Measurements from ENCODE around the gene PRKAG3.

PRKAG3 gene

DNA sequence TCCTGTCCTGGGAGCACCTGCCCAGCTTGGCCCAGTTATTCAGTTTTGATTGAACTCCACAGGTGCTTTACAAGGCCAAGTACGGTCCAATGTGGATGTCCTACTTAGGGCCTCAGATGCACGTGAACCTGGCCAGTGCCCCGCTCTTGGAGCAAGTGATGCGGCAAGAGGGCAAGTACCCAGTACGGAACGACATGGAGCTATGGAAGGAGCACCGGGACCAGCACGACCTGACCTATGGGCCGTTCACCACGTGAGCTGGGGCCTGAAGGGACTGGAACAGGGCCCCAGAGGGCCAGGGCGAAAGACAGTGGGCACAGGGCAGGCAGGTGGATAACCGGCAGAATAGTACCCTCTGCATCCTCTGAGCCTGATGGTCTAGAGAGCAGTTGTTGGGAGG lies 22.1 kb downstream of the PRKAG3 start:
- Histone ChIP-seq H3K9me3 (no peaks in the 10 kb centered on the region), H3K27me3 (ENCODE audit: low read depth) (no peaks in the 10 kb centered on the region), H3K4me3 (no peak overlapping the region), H3K36me3 (replicated peaks) (no peaks in the 10 kb centered on the region), H3K4me1 (peaks cover 4% of the 10 kb centered on the region; the same call in 1 of the 2 replicates)
- DNase-seq (ENCODE audit: low spot score in 2 of 2): no peak
- in situ Hi-C loops (cut with MboI; ENCODE audit: low sequenced_read_pairs): no loop called here

DNA sequence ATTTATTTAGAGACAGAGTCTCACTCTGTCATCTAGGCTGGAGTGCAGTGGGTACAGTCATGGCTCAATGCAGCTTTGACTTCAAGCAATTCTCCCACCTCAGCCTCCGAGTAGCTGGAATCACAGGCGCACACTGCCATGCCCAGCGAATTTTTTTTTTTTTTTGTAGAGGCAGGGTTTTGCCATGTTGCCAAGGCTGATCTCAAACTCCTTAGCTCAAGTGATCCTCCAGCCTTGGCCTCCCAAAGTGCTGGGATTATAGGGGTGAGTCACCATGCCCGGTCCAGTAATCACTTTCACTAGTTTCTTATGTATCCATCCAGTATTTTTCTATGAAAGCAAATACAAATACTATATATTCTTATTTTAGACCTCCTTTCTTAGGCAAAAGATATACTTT lies 24.0 kb downstream of the PRKAG3 start:
- no peaks in the 10 kb centered on the region for H3K27me3 ChIP-seq (ENCODE audit: low read depth)
- in situ Hi-C loops (cut with MboI; ENCODE audit: low sequenced_read_pairs): no loop called here
- no peak for DNase-seq (ENCODE audit: low spot score in 2 of 2)
- H3K4me1 ChIP-seq: peaks cover 4% of the 10 kb centered on the region; the same call in 1 of the 2 replicates
- H3K36me3 ChIP-seq (replicated peaks): no peaks in the 10 kb centered on the region
- H3K4me3 ChIP-seq: no peak overlapping the region
- 0 out of 2 replicates have a peak, but pooled peaks cover 4% of the 10 kb centered on the region for H3K9me3 ChIP-seq

DNA sequence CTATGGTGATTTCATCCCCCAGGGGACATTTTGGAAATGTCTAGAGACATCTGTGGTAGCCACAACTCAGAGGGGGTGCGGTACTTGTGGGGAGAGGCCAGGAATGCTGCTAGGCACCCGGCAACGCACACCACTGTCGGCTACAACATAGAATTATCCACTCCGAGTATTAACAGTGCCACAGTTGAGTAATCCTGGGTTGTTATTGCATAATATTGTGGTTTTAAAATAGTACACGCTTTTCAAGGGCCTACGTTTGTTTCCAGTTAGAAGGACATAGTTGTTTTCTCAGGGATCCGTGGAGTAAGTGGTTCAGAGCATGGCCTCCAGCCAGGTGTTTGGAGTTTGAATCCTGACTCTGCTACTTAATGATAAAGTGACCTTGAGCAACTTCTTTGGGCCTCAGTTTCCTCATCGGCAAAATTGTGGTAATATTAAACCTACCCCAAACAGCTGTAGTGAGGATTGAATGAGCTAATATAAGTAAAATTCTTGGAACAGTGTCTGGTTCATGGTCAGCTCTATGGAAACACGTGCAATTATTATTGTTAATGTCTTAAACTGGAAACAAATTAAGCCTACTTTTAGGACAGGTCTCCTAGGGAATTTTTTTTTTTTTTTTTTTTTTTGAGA lies 25.1 kb downstream of the PRKAG3 start:
- DNase-seq (ENCODE audit: low spot score in 2 of 2): no peak
- Histone ChIP-seq H3K36me3 (replicated peaks) (no peaks in the 10 kb centered on the region), H3K4me1 (peaks cover 4% of the 10 kb centered on the region; the same call in 1 of the 2 replicates), H3K9me3 (0 out of 2 replicates have a peak, but pooled peaks cover 4% of the 10 kb centered on the region), H3K27me3 (ENCODE audit: low read depth) (no peaks in the 10 kb centered on the region), H3K4me3 (no peak overlapping the region)
- in situ Hi-C loops (cut with MboI; ENCODE audit: low sequenced_read_pairs): no loop called here

DNA sequence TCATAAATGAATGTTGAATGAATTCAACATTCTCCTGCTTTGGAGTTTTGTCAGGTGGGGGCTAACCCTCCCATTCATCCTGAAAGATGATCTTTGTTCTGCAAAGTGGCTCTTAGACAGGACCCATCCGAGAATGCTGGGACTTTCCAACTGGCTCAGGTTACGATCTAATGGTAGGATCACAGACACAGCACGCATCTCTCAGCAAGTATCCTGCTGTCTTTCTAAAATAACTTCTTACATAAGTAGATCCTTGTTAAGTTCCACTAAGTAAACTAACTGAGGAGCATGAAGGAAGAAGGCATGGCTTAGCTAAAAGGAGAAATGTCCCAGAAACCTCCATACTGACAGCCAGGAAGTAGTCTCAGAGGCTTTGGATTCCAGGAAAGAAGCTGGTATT lies 26.0 kb downstream of the PRKAG3 start:
- in situ Hi-C loops (cut with MboI; ENCODE audit: low sequenced_read_pairs): no loop called here
- Histone ChIP-seq H3K4me1 (peaks cover 4% of the 10 kb centered on the region; the same call in 1 of the 2 replicates), H3K4me3 (no peak overlapping the region), H3K27me3 (ENCODE audit: low read depth) (no peaks in the 10 kb centered on the region), H3K36me3 (replicated peaks) (no peaks in the 10 kb centered on the region), H3K9me3 (0 out of 2 replicates have a peak, but pooled peaks cover 4% of the 10 kb centered on the region)
- no peak for DNase-seq (ENCODE audit: low spot score in 2 of 2)

DNA sequence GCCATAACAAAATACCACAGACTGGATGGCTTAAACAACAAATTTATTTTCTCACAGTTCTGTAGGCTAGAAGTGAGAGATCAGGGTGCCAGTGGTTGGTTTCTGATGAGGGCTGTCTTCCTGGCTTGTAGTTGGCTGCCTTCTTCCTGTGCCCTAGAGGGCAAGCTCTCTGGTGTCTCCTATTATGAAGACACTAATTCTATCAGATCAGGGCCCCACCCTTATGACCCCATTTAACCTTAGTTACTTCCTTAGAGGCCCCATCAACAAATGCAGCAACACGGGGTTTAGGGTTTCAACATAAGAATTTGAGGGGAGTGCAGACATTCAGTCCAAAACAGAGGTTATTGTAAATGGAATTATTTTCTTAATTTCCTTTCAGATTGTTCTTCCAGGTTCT lies 26.8 kb downstream of the PRKAG3 start:
- Histone ChIP-seq H3K36me3 (replicated peaks) (no peaks in the 10 kb centered on the region), H3K4me3 (no peak overlapping the region), H3K4me1 (peaks cover 4% of the 10 kb centered on the region; the same call in 1 of the 2 replicates), H3K9me3 (0 out of 2 replicates have a peak, but pooled peaks cover 4% of the 10 kb centered on the region), H3K27me3 (ENCODE audit: low read depth) (no peaks in the 10 kb centered on the region)
- in situ Hi-C loops (cut with MboI; ENCODE audit: low sequenced_read_pairs): no loop called here
- DNase-seq (ENCODE audit: low spot score in 2 of 2): no peak

DNA sequence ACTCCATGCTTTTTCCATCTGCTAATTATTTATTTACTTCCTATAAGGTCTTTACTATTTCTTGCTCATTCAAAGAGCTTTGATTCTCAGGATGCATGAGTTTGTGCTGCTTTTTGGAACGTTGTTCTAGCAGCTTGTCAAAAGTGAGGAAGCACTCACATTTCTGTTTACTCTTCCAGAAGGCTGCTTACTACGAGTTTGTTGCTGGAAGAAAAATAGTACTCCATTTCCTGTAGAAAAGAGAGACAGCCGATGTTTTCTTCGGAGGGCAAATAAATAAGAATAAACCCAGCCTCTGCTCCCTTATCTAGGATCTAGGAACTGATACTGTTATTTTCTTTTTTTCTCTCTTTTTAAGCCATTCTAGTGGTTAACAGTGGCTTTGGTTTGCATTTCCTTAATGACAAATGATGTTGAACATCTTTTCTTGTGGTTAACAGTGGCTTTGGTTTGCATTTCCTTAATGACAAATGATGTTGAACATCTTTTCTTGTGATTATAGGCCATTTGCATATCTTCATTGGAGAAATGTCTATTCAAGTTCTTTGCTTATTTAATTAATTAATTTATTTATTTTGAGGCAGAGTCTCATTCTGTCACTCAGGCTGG lies 29.1 kb downstream of the PRKAG3 start:
- in situ Hi-C loops (cut with MboI; ENCODE audit: low sequenced_read_pairs): no loop called here
- H3K4me1 ChIP-seq: peaks cover 4% of the 10 kb centered on the region; the same call in 1 of the 2 replicates
- DNase-seq (ENCODE audit: low spot score in 2 of 2): no peak
- H3K4me3 ChIP-seq: no peak overlapping the region
- H3K36me3 ChIP-seq (replicated peaks): no peaks in the 10 kb centered on the region
- H3K27me3 ChIP-seq (ENCODE audit: low read depth): no peaks in the 10 kb centered on the region
- H3K9me3 ChIP-seq: 0 out of 2 replicates have a peak, but pooled peaks cover 4% of the 10 kb centered on the region

DNA sequence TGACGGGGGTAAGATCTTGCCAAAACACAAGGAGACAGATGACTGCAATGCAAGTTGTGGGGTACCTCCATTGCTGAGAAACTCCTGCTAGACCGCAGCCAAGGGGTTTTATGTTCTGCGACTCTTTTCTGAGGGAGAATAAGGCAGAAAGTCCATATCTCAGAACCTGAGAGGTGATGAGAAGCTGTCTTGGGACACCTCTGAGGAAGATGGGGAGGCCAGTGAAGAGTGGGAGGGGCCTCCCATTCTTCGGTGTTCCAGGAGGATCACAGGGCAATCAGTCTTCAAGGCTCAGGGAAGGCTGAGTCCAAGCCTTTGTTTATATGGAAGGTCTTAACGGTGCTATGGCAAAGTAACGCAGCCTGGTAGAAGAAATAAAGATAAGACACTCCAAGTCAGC lies 31.6 kb downstream of the PRKAG3 start:
- no peaks in the 10 kb centered on the region for H3K27me3 ChIP-seq (ENCODE audit: low read depth)
- DNase-seq (ENCODE audit: low spot score in 2 of 2): no peak
- in situ Hi-C loops (cut with MboI; ENCODE audit: low sequenced_read_pairs): no loop called here

DNA sequence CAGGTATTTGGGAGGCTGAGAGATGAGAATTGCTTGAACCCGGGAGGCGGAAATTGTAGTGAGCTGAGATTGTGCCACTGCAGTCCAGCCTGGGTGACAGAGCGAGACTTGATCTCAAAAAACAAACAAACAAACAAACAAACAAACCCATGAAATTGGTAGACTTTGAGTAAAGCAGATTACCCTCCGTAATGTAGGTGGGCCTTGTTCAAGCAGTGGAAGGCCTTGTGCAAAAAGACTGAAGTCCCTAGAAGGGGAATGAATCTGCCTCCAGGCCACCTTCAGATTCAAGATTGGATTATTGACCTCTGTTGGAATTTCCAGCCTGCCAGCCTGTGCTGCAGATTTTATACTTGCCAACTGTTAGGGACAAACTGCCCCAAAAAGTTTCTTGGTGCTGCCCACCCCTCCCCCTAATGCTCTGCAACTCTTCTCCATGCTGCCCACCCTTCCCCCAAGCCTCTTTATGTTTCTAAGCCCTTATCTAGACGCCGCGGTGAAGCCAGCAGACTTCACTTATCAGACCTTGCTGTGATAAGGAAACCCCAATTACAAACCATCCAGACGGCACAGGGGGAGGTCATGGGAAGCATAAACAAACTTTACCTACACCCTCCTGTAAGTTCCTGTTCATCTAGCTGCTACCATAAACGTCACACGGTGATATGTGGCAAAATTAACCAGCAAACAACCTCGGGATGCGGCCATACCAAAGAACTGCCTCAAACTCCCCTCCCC lies 32.7 kb downstream of the PRKAG3 start:
- no peaks in the 10 kb centered on the region for H3K9me3 ChIP-seq
- no peak for DNase-seq (ENCODE audit: low spot score in 2 of 2)
- no peaks in the 10 kb centered on the region for H3K36me3 ChIP-seq (replicated peaks)
- in situ Hi-C loops (cut with MboI; ENCODE audit: low sequenced_read_pairs): no loop called here
- H3K4me3 ChIP-seq: no peak overlapping the region
- H3K27me3 ChIP-seq (ENCODE audit: low read depth): no peaks in the 10 kb centered on the region
- no peaks in the 10 kb centered on the region for H3K4me1 ChIP-seq

More for the DNA sequence above, 31.6 kb downstream of the PRKAG3 start:
- Histone ChIP-seq H3K36me3 (replicated peaks) (no peaks in the 10 kb centered on the region), H3K4me3 (no peak overlapping the region), H3K9me3 (0 out of 2 replicates have a peak, but pooled peaks cover 4% of the 10 kb centered on the region), H3K4me1 (no peaks in the 10 kb centered on the region)

DNA sequence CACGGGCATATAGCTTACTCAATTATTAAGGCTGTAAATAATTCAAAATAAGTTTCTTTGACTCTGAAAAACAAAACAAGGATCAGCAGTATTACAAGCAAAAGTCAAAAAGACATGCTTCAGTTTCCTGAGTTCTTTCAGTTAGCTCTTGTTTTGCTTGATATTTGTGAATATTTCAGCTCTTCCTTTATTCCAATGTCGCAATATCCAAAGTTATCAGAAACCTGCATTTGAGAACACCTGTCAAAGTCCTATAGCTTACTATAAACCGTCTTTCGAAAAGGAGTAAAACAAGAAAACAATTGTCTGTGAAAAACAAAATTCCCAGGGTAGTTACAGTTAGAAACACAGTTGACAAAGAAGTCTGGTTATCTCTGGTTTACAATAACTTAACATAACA lies 34.9 kb downstream of the PRKAG3 start:
- in situ Hi-C loops (cut with MboI; ENCODE audit: low sequenced_read_pairs): no loop called here
- Histone ChIP-seq H3K36me3 (replicated peaks) (no peaks in the 10 kb centered on the region), H3K4me3 (no peak overlapping the region), H3K9me3 (no peaks in the 10 kb centered on the region), H3K27me3 (ENCODE audit: low read depth) (no peaks in the 10 kb centered on the region), H3K4me1 (no peaks in the 10 kb centered on the region)
- DNase-seq (ENCODE audit: low spot score in 2 of 2): no peak

DNA sequence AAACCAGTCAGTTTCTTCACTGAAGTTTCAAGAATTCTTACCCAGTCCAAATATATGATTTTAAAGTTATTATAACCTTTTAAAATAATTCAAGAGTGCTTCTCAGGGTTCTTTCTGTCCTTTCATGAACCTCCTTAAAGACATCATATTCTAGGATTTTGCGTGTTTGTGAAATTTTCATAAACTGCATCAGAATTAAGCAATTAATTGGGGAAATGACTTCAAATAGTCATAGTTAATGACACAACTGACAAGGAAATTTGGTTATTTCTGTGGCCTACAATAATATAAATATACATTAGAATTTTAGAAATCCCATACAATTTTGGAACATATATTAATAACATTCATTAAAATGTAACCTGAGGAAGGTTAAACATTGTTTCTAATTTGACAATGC lies 39.2 kb downstream of the PRKAG3 start:
- no peak for DNase-seq (ENCODE audit: low spot score in 2 of 2)
- Histone ChIP-seq H3K4me1 (no peaks in the 10 kb centered on the region), H3K27me3 (ENCODE audit: low read depth) (no peaks in the 10 kb centered on the region), H3K36me3 (replicated peaks) (no peaks in the 10 kb centered on the region), H3K4me3 (no peak overlapping the region), H3K9me3 (no peaks in the 10 kb centered on the region)
- in situ Hi-C loops (cut with MboI; ENCODE audit: low sequenced_read_pairs): no loop called here

DNA sequence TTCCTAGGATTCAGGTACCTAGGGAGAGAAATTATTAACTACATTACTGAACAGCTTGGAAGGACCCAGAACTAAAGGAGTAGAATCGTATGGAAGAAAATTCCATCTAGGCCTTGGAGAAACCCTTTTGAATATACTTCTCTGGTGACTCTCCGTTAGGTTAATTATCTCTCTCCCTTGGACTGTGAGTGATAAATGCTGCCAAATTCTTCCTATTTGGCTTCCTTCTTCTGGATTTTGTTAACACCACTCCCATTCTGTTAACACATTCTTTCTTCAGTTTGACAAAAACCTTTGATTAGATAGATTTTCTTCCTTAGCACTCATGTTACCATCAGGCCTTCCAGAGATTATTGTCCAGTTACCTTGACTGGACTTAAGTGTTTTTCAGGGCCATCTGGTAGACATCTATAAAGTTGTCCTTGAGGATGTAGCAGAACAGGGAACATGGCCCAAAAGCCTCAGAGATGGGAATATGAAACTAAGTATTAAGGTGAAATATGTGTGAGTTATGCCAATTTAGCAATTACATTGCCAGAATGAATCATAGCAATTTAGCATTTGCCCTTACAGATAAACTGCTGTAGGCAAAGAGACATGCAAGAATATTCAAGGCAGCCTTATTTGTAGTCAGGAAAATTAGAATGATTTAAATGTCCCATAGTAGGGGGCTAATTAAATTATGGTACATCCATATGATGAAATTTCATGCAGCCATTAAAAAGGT lies 42.9 kb downstream of the PRKAG3 start:
- in situ Hi-C loops (cut with MboI; ENCODE audit: low sequenced_read_pairs): no loop called here
- Histone ChIP-seq H3K27me3 (ENCODE audit: low read depth) (no peaks in the 10 kb centered on the region), H3K9me3 (no peaks in the 10 kb centered on the region), H3K36me3 (replicated peaks) (no peaks in the 10 kb centered on the region), H3K4me3 (no peak overlapping the region), H3K4me1 (no peaks in the 10 kb centered on the region)
- no peak for DNase-seq (ENCODE audit: low spot score in 2 of 2)

DNA sequence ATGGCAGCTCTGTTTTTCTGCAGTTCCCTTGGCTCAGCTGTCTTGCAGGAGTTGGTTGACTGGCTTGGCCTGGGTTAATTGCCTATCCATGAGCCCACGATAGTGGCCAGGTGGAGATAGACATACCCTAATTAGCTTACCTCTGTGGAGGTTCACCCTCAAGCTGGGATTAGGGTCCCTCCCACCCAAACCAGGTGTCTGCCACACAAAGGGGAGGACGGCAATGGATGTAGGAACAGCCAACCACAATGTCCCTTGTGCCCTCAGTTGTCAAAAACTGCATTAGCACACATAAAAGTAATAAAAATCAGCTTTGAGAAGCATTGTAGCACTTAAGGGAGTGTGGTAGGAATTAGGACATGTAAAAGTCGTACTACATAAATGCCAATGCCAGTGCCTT lies 45.5 kb downstream of the PRKAG3 start:
- in situ Hi-C loops (cut with MboI; ENCODE audit: low sequenced_read_pairs): no loop called here

DNA sequence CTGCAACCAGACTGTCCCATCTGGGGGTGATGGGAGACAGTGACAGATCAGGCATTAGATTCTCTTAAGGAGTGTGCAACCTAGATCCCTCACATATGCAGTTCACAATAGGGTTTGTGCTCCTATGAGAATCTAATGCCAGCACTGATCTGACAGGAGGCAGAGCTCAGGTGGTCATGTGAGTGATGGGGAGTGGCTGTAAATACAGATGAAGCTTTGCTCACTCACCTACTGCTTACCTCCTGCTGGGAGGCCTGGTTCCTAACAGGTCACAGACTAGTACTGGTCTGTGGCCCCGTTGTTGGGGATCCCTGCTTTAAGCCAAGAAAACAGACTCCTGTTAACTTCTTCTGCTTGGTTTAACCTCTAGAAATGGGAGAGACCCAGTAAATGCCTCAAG lies 46.5 kb downstream of the PRKAG3 start:
- Histone ChIP-seq H3K4me1 (no peaks in the 10 kb centered on the region), H3K27me3 (ENCODE audit: low read depth) (no peaks in the 10 kb centered on the region), H3K36me3 (replicated peaks) (no peaks in the 10 kb centered on the region), H3K9me3 (no peaks in the 10 kb centered on the region), H3K4me3 (no peak overlapping the region)
- no peak for DNase-seq (ENCODE audit: low spot score in 2 of 2)
- in situ Hi-C loops (cut with MboI; ENCODE audit: low sequenced_read_pairs): no loop called here

More for the DNA sequence above, 45.5 kb downstream of the PRKAG3 start:
- Histone ChIP-seq H3K4me1 (no peaks in the 10 kb centered on the region), H3K36me3 (replicated peaks) (no peaks in the 10 kb centered on the region), H3K9me3 (no peaks in the 10 kb centered on the region), H3K4me3 (no peak overlapping the region), H3K27me3 (ENCODE audit: low read depth) (no peaks in the 10 kb centered on the region)
- DNase-seq (ENCODE audit: low spot score in 2 of 2): no peak
